RWPE2 (cell line): ENCODE results near the gene JAK1.

Source experiments
- ATAC-seq: fragments of 200-7000 bp; cut with Tn5 transposase; 3 replicates; pipeline ENCODE4 v1.9.1; 2021; ENCODE audit warnings: low read depth
- DNase-seq: peaks from one replicate; pipeline ENCODE4 v3.0.0-alpha.2; 2020; ENCODE audit warnings: low spot score
- H3K27ac ChIP-seq: fragments of 450-650 bp; 2 replicates; pipeline ENCODE4 v1.5.1; 2017; ENCODE audit warnings: mild to moderate bottlenecking; ENCODE audit not compliant: poor library complexity, severe bottlenecking
- H3K27me3 ChIP-seq: fragments of 250-450 bp; sonication (Bioruptor Pico); 2 replicates; pipeline ENCODE4 v1.5.1; 2021; ENCODE audit warnings: mild to moderate bottlenecking, moderate library complexity; ENCODE audit not compliant: insufficient read depth, poor library complexity, severe bottlenecking
- H3K36me3 ChIP-seq: fragments of 250-450 bp; sonication (Bioruptor Pico); 2 replicates; pipeline ENCODE4 v1.5.1; 2020; ENCODE audit warnings: low read depth, mild to moderate bottlenecking, moderate library complexity
- H3K4me1 ChIP-seq: fragments of 250-450 bp; sonication (Bioruptor Pico); 2 replicates; pipeline ENCODE4 v1.5.1; 2021; ENCODE audit warnings: mild to moderate bottlenecking, moderate library complexity; ENCODE audit not compliant: insufficient read depth, poor library complexity, severe bottlenecking
- H3K4me3 ChIP-seq: fragments of 250-450 bp; sonication (Bioruptor Pico); 2 replicates; pipeline ENCODE4 v1.5.1; 2021; ENCODE audit warnings: mild to moderate bottlenecking, moderate library complexity; ENCODE audit not compliant: severe bottlenecking
- H3K9me3 ChIP-seq: fragments of 250-450 bp; sonication (Bioruptor Pico); 2 replicates; pipeline ENCODE4 v1.5.1; 2021; ENCODE audit warnings: mild to moderate bottlenecking, moderate library complexity; ENCODE audit not compliant: severe bottlenecking
- TF ChIP-seq, protein P1 (sequence below): fragments of 450-650 bp; IDR thresholded peaks from one replicate; pipeline ENCODE4 v1.5.1; 2017; ENCODE audit warnings: mild to moderate bottlenecking, moderate library complexity; ENCODE audit not compliant: poor library complexity, severe bottlenecking

The JAK1 gene

DNA sequence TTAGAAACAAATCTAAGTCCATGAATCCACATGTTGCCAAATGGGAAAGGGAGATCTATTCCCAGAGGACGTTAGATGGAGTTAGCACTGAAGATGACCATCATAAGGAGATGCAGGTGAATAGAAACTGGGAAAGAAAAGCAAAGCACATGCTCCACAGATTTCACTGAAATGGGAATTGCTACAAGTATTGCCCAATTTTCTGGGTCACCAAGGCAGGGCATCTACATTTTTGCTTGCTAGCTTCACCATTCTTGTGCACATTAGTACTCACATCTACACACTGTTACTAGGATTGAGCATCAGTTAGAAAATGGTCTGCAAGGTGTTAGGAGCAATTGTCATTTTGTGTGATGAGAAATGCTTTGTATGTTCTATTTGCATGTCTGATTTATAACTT is 99.1 kb downstream of the JAK1 start:
- no peaks in the 10 kb centered on the region for H3K4me1 ChIP-seq
- H3K27me3 ChIP-seq, result no peaks in the 10 kb centered on the region
- no peak overlapping the region for H3K4me3 ChIP-seq
- no peak for ATAC-seq
- TF ChIP-seq, protein P1, sequence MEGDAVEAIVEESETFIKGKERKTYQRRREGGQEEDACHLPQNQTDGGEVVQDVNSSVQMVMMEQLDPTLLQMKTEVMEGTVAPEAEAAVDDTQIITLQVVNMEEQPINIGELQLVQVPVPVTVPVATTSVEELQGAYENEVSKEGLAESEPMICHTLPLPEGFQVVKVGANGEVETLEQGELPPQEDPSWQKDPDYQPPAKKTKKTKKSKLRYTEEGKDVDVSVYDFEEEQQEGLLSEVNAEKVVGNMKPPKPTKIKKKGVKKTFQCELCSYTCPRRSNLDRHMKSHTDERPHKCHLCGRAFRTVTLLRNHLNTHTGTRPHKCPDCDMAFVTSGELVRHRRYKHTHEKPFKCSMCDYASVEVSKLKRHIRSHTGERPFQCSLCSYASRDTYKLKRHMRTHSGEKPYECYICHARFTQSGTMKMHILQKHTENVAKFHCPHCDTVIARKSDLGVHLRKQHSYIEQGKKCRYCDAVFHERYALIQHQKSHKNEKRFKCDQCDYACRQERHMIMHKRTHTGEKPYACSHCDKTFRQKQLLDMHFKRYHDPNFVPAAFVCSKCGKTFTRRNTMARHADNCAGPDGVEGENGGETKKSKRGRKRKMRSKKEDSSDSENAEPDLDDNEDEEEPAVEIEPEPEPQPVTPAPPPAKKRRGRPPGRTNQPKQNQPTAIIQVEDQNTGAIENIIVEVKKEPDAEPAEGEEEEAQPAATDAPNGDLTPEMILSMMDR, result no peak
- peaks cover 23% of the 10 kb centered on the region for H3K36me3 ChIP-seq
- H3K27ac ChIP-seq, result no peak overlapping the region
- H3K9me3 ChIP-seq, result no peaks in the 10 kb centered on the region
- no peak for DNase-seq

DNA sequence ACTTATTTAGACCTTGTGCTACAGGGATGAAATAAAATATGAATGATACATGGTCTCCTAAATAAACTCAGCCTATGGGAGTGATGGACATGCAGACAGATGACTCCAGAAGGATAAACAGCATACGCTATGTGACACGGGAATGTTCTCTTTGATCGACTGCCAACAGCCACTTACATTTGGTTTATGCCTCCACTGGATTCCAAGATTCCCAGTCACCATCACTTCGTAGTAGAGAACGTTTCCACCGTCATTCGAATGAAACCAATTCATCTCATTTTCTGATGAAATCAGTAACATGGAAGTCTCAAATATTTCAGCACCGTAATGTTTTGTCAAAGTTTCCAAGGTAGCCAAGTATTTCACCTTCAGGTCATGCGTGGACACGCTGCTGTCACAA is 99.7 kb downstream of the JAK1 start:
- ATAC-seq (no peak), DNase-seq (no peak)
- Histone ChIP-seq H3K36me3 (peaks cover 21% of the 10 kb centered on the region), H3K4me3 (no peak overlapping the region), H3K9me3 (no peaks in the 10 kb centered on the region), H3K27me3 (no peaks in the 10 kb centered on the region), H3K27ac (no peak overlapping the region), H3K4me1 (no peaks in the 10 kb centered on the region)
- TF ChIP-seq, protein P1, result no peak

DNA sequence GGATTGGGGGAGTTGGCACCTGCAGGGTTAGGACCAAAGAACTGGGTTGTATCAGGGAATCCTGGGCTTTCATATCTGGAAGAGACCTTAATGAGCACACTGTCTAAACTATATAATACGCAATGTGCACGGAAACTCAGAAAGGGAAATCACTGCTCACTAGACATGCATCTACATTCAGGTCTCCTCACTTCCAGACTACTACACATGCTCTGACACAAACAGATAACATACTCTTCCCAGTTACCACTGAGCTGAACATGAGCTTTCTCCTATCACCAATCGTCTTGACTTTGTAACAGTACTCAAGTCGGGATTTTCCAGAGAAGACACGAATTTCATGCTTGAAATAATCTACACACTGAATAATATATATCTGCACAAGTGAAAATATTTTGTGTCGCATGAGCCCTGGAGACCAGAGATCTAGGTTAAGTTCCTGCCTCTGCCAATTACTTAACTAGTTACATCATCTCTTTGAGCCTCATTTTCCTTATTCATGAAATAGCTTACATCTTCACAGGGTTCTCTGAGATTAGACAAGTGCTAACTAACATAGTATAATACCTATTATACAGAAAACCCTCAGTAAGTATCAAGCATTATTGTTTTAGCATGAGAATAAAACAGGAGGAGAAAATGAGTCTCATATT is 101.1 kb downstream of the JAK1 start:
- no peaks in the 10 kb centered on the region for H3K27me3 ChIP-seq
- DNase-seq (no peak), ATAC-seq (no peak)
- no peak overlapping the region for H3K27ac ChIP-seq
- H3K36me3 ChIP-seq, result peaks cover 21% of the 10 kb centered on the region
- TF ChIP-seq, protein P1, result no peak
- H3K4me1 ChIP-seq, result no peaks in the 10 kb centered on the region
- no peak overlapping the region for H3K4me3 ChIP-seq
- no peaks in the 10 kb centered on the region for H3K9me3 ChIP-seq

DNA sequence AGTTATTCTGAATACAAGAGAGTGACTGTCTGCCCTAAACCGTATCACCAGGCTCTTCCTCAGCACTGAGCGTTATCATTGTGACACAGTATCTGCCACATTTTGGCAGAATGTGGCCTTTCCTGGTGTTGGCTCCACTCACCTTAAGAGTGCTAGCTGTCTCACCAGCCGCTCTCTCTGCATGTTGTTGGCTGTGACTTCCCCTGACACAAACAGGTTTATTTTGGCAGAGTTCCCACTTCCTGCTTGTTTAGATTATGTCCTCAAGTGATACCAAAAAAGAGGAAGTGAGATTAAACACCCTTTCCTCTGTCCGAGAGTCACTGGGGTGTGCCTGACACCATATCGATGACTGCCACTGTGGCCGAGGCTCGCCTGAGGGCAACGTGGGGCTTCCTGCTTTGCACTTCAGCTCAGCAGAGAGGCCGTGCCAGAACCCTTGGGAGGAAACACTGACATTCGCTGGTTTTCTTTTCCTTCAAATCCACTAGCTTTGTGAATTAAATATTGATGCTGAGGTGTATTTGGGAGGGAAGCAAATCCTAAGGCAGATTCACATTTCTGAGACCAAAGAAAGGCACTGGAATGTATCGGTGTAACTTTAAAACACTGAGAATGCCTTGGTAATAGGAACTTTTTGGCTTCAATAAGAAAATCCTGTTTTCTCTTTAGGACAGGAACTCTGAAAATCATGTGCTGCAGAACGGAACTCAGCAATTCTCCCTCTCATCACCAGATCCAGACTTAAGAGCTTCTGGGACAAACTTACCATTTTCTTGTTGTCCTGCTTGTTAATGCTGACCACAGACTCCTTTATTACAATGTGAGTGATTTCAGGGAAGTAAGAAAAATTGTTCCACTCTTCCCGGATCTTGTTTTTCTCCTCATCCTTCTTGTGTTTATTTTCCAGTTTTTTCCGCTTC is 102.1 kb downstream of the JAK1 start:
- no peaks in the 10 kb centered on the region for H3K4me1 ChIP-seq
- H3K27me3 ChIP-seq, result no peaks in the 10 kb centered on the region
- ATAC-seq, result no peak; the same call in 2 of the 3 replicates
- H3K9me3 ChIP-seq, result no peaks in the 10 kb centered on the region
- H3K27ac ChIP-seq, result no peak overlapping the region
- H3K36me3 ChIP-seq, result peaks cover 23% of the 10 kb centered on the region
- DNase-seq, result no peak
- TF ChIP-seq, protein P1, result no peak
- no peak overlapping the region for H3K4me3 ChIP-seq
